H1 (cell line): ENCODE data around the gene ARHGEF40. TPM values are rescaled to one million over a fixed set of nuclear protein-coding genes. Genes with fewer than 3 reads are reported as not detected.

Experiments
- BACH1 ChIP-seq: IDR thresholded peaks from 2 replicates; pipeline ENCODE4 v1.6.1; 2012; ENCODE audit warnings: low read length, improper control_type of control experiment
- CEBPB ChIP-seq: IDR thresholded peaks from 2 replicates; pipeline ENCODE4 v1.6.1; 2012; ENCODE audit warnings: low read depth, low read length
- CHD7 ChIP-seq: fragments of 300-600 bp; sonication (generic); IDR thresholded peaks from 2 replicates; pipeline ENCODE4 v1.7.1; 2012; ENCODE audit warnings: low read length, moderate library complexity, mild to moderate bottlenecking, inconsistent platforms; ENCODE audit not compliant: insufficient replicate concordance
- EGR1 ChIP-seq: IDR thresholded peaks from 2 replicates; pipeline ENCODE4 v1.6.1; 2011; ENCODE audit warnings: low read depth, low read length, borderline replicate concordance
- GABPA ChIP-seq: IDR thresholded peaks from 2 replicates; pipeline ENCODE4 v1.6.1; 2011; ENCODE audit warnings: mild to moderate bottlenecking, low read length, moderate library complexity, borderline replicate concordance; ENCODE audit not compliant: insufficient read depth
- KDM5A ChIP-seq: fragments of 200-600 bp; IDR thresholded peaks from 2 replicates; pipeline ENCODE4 v1.7.1; 2012; ENCODE audit warnings: mild to moderate bottlenecking, low read length, inconsistent platforms, mixed read lengths
- SIN3A ChIP-seq, 2 experiments: IDR thresholded peaks in 1 of 2; conservative IDR thresholded peaks in 1 of 2; 2 replicates each; pipeline ENCODE4 v1.6.1; 2011 to 2012; ENCODE audit warnings: low read length in 2 of 2, improper control_type of control experiment in 1 of 2, low read depth in 1 of 2, mild to moderate bottlenecking in 1 of 2
- TCF12 ChIP-seq: IDR thresholded peaks from 2 replicates; pipeline ENCODE4 v1.6.1; 2011; ENCODE audit warnings: low read depth, mild to moderate bottlenecking, low read length
- USF2 ChIP-seq: IDR thresholded peaks from 2 replicates; pipeline ENCODE4 v1.6.1; 2011; ENCODE audit warnings: low read length, improper control_type of control experiment
- YY1 ChIP-seq: IDR thresholded peaks from 2 replicates; pipeline ENCODE4 v1.6.1; 2011; ENCODE audit warnings: low read depth, mild to moderate bottlenecking, low read length
- polyA plus RNA-seq, 7 experiments: library from polyadenylated mRNA; depleted of rRNA in 3 of 7; stranded (reverse) in 5 of 7; unstranded in 2 of 7; fragments of >200 nt in 5 of 7; fragments of 200-250 nt in 2 of 7; gene quantifications; 1 replicate in 5 of 7; 2 replicates in 1 of 7; 4 replicates in 1 of 7; pipeline versions ENCODE4 v1.2.1 to v1.2.3, GENCODE V29; 2011 to 2013; ENCODE audit warnings: missing spikeins in 2 of 7, mixed read lengths in 2 of 7
- total RNA-seq: library from RNA; stranded (reverse); fragmentation: NEBNext Ultra II Directional; extraction: Animal tissue kit (Norgen Biotek cat#: 25700); gene quantifications from 2 replicates; pipeline ENCODE4 v1.2.1, GENCODE V29; 2021
- TF ChIP-seq, protein P1 (sequence below): IDR thresholded peaks from 2 replicates; pipeline ENCODE4 v1.6.1; 2012; ENCODE audit warnings: inconsistent platforms

Gene ARHGEF40
- total and polyA plus RNA-seq, 2 of the 8 experiments (the other 6 are each of a cell fraction or from before 2014, with no cell fraction given): 53.1 to 101 TPM

- TF ChIP-seq CHD7: no peak
- TF ChIP-seq CEBPB: no peak
- no peak for TF ChIP-seq BACH1
- TF ChIP-seq KDM5A: no peak
- no peak for TF ChIP-seq USF2
- no peak for TF ChIP-seq GABPA
- no peak for TF ChIP-seq SIN3A (conservative IDR thresholded peaks at IDR 0.05 in 1 of 2, IDR thresholded peaks at IDR 0.05 in 1 of 2; ENCODE audit: low read depth in 1 of 2, low read length in 2 of 2)
- no peak for TF ChIP-seq EGR1
- TF ChIP-seq, protein P1, sequence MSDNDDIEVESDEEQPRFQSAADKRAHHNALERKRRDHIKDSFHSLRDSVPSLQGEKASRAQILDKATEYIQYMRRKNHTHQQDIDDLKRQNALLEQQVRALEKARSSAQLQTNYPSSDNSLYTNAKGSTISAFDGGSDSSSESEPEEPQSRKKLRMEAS: no peak
- no peak for TF ChIP-seq TCF12
- TF ChIP-seq YY1: no peak
Measured at GRCh38 chr14:21096438-21096837, 26.3 kb downstream of the ARHGEF40 start (continued).
